ENCODE measurements around the gene DCTN5.
"Not testable (repeated sequence)": the region's sequence is repeated elsewhere in the genome, so short reads cannot be mapped to it uniquely, and the experiment has no call there.

DCTN5 gene

GRCh38 chr16:23716484-23716883 is 75.2 kb downstream of the DCTN5 start:
- no peak for TF ChIP-seq ZNF274 (IDR thresholded peaks at IDR 0.05; ENCODE audit: low read depth, low read length)
- H3K4me3 ChIP-seq (ENCODE audit: low read length) = no peak overlapping the region

GRCh38 chr16:23722613-23723240 is 81.5 kb downstream of the DCTN5 start:
- not testable (repeated sequence) for H3K4me3 ChIP-seq (ENCODE audit: low read length)

- TF ChIP-seq ZNF274 (IDR thresholded peaks at IDR 0.05; ENCODE audit: low read depth, low read length) = no peak
- H3K4me3 ChIP-seq (ENCODE audit: low read length) = no peak overlapping the region
These were observed 83.0 kb downstream of the DCTN5 start for GRCh38 chr16:23724096-23724784.

GRCh38 chr16:23724785-23725131 is 83.5 kb downstream of the DCTN5 start:
- TF ChIP-seq ZNF274 (IDR thresholded peaks at IDR 0.05; ENCODE audit: low read depth, low read length) = no peak
- H3K4me3 ChIP-seq (ENCODE audit: low read length) = no peak overlapping the region

GRCh38 chr16:23726710-23727109 is 85.4 kb downstream of the DCTN5 start:
- H3K4me3 ChIP-seq (ENCODE audit: low read length) = no peak overlapping the region
- TF ChIP-seq ZNF274 (IDR thresholded peaks at IDR 0.05; ENCODE audit: low read depth, low read length) = no peak
